Epithelial cell of proximal tubule (primary cell): ENCODE measurements around the gene CBFB. TPM values are rescaled to one million over a fixed set of nuclear protein-coding genes. Genes with fewer than 3 reads are reported as not detected.

ENCODE experiments used
- DNase-seq: peaks from one replicate; pipeline ENCODE4 v3.0.0-alpha.2; 2011; ENCODE audit warnings: low read depth
- H3K4me3 ChIP-seq: 2 replicates; pipeline ENCODE4 v1.5.1; 2011; ENCODE audit warnings: low read depth, mild to moderate bottlenecking, low read length
- total RNA-seq: library from RNA; depleted of rRNA; stranded (reverse); fragments of >200 nt; gene quantifications from 2 replicates; pipeline ENCODE4 v1.2.3, GENCODE V29; 2015
- TF ChIP-seq, protein P1 (sequence below): conservative IDR thresholded peaks from 2 replicates; pipeline ENCODE4 v1.5.1; 2012; ENCODE audit warnings: low read depth, mild to moderate bottlenecking, low read length

The CBFB gene
- total RNA-seq, 1 donor from 2014 or later: 178 TPM

DNA sequence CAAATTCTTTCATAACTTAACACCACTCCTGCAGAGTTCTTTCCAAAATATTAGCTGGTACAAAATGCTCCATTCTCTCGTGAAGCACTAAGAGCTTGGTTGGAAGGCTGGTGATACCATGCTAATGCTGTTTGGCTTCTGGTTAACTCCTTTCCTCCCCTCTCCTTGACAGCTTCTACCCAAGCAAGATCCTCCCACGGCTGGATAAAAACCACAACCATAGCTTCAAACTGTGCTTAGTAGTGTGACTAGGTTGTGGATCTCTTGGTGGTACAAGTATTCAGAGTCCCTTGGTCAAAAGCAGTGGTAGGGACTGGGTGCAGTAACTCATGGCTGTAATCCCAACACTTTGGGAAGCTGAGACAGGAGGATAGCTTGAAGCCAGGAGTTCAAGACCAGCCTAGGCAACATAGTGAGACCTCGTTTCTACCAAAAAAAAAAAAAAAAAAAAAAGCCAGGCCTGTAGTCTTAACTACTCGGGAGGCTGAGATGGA is 83.0 kb downstream of the CBFB start:
- TF ChIP-seq, protein P1, sequence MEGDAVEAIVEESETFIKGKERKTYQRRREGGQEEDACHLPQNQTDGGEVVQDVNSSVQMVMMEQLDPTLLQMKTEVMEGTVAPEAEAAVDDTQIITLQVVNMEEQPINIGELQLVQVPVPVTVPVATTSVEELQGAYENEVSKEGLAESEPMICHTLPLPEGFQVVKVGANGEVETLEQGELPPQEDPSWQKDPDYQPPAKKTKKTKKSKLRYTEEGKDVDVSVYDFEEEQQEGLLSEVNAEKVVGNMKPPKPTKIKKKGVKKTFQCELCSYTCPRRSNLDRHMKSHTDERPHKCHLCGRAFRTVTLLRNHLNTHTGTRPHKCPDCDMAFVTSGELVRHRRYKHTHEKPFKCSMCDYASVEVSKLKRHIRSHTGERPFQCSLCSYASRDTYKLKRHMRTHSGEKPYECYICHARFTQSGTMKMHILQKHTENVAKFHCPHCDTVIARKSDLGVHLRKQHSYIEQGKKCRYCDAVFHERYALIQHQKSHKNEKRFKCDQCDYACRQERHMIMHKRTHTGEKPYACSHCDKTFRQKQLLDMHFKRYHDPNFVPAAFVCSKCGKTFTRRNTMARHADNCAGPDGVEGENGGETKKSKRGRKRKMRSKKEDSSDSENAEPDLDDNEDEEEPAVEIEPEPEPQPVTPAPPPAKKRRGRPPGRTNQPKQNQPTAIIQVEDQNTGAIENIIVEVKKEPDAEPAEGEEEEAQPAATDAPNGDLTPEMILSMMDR: no peak
- no peak for DNase-seq
- H3K4me3 ChIP-seq: no peak overlapping the region

DNA sequence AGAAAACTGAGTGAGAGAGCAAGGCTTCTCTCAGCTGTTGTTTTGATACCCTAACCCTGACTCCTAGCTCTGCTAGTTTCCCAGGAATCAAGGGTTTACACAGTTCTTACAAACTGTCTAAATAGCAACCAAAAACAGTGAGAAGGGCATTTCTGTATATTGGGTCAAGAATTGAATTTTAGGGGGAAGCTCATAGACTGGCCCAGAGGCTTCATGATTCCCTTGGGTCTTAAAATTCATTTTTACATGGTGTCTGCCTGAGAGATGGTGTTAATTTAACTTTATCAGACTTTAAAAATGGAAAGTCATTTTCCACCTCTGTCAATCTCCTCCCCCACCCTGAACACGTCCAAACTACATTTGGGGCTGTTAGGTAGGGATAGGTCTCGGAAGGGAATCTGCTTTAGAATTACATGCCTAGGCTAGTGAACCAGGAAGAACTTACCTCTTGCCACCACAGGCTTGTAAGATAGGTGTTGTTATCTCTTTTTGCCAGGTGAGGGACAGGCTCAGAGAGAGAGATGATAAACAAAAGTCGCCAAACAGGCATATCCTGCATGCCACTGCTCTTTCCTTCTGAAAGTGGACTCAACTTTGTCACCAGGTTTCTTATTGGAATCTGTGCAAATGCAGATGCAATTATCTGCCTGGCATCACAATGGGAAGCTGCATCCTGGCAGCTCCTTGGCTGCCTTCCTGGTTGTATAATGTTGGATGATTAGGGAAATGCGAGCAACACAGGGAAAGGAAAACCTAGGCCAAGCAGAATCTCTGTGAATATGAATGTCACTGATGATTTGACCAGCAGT is 83.8 kb downstream of the CBFB start:
- TF ChIP-seq, protein P1: no peak
- no peak for DNase-seq
- H3K4me3 ChIP-seq: no peak overlapping the region

DNA sequence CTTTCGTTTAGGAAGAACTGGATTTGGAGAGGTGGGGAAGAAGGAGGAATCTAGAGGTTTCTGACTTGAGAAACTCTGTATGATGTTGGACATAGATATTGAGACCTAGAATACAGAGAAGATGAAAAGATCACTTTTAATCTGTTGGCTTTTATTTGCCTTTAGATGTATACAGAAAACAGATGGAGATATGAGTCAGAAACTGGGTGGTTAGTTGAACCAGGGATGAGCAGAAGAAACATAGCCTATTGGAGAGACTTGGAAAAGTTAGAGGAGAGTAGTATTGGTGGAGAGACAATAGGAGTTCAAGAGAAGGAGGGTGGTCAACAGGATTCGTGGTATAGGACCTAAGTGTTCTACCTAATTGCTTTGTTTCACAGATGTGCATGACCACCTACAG is 85.8 kb downstream of the CBFB start:
- DNase-seq: no peak
- TF ChIP-seq, protein P1: no peak
- no peak overlapping the region for H3K4me3 ChIP-seq

DNA sequence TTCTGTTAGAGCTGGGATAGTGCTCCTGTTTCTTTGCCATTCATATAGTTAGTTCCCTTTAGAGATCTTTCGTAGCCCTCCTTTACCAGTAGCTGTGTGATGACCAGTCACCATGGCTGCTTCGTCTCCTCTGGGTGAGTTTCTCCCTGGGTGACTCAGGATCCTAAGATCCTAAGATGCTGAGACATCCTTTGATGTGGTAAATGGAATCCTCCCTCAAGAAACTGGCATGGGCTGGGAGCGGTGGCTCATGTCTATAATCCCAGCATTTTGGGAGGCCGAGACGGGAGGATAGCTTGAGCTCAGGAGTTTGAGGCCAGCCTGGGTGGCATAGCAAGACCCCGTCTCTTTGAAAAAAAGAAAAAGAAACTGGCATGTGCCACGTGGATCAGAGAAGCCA is 86.7 kb downstream of the CBFB start:
- peak; percentile 73 for DNase-seq
- TF ChIP-seq, protein P1: no peak
- no peak overlapping the region for H3K4me3 ChIP-seq

DNA sequence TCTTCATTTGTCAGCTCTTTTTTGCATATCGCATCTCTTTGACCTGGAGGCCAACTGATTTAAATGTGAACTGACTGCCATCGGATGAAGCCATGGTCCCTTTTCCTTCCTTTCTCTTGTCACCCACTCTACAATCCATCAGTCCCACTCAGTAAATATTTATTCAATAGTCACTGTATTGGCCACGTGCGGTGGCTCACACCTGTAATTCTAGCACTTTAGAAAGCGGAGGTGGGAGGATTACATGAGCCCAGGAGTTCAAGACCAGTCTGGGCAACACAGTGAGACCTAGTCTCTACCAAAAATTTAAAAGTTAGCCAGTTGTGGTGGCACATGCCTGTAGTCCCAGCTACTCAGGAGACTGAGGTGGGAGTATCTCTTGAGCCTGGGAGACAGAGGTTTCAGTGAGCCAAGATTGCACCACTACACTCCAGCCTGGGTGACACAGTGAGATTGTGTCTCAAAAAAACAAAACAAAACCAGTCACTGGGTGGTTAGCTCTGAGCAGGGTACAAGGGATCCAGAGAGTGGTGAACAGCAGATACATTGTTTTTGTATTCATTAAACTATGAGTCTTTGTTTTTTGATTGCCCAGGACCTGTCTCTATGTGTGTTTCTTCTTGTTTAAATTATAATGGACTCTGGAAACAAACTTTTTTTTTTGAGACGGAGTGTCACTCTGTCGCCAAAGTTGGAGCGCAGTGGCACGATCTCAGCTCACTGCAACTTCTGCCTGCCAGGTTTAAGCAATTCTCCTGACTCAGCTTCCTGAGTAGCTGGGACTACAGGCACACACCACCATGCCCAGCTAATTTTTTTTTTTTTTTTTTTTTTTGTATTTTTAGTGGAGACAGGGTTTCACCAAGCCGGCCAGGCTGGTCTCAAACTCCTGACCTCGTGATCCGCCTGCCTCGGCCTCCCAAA is 87.7 kb downstream of the CBFB start:
- H3K4me3 ChIP-seq: no peak overlapping the region
- no peak for DNase-seq
- TF ChIP-seq, protein P1: no peak

DNA sequence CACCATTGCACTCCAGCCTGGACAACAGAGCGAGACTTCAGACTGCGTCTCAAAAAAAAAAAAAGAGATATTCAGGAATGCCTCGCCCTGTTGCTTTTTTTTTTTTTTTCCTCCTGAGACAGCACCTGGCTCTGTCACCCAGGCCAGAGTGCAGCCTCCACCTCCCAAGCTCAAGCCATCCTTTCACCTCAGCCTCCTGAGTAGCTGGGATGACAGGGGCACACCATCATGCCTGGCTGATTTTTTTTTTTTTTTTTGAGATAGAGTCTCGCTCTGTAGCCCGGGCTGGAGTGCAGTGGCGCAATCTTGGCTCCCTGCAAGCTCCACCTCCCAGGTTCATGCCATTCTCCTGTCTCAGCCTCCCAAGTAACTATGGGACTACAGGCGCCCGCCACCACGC is 88.8 kb downstream of the CBFB start:
- TF ChIP-seq, protein P1: no peak
- no peak for DNase-seq

More for the DNA sequence above, 88.8 kb downstream of the CBFB start:
- no peak overlapping the region for H3K4me3 ChIP-seq
